Adipose tissue (tissue), 3 donors: ENCODE measurements around the gene B4GALT1. TPM values are rescaled to one million over a fixed set of nuclear protein-coding genes. Genes with fewer than 3 reads are reported as not detected.

ENCODE experiments used
- H3K27ac ChIP-seq: one replicate; pipeline ENCODE4 v1.5.1; 2013; ENCODE audit warnings: low read depth, low read length
- WGBS, 3 donors: extraction: QIAGEN DNeasy Blood & Tissue Kit; methylation state at CpG; one replicate each; pipeline ENCODE4 v1.1.7; 2013; 5-methylcytosine and 5-hydroxymethylcytosine counted together
- polyA plus RNA-seq, 3 donors: library from polyadenylated mRNA; stranded (reverse); fragments of 200-250 nt; gene quantifications; one replicate each; pipeline ENCODE4 v1.2.3, GENCODE V29; 2013
- donor health status: healthy with polysubstance abuse.
- donor health status: Bipolar disorder and iron deficiency.
- donor health status: healthy.

B4GALT1 gene
- polyA plus RNA-seq, 3 donors: 30.8 to 61.2 (median 40.8) TPM

GRCh38 chr9:33151007-33151557, 16.1 kb downstream of the B4GALT1 start:
- H3K27ac ChIP-seq: no peak overlapping the region
- WGBS, 3 donors: 9 to 18% (median 13%) methylated on average over 5 of the region's 5 CpGs

- no peak overlapping the region for H3K27ac ChIP-seq
- WGBS, 3 donors: 34 to 49% (median 44%) methylated on average over 4 of the region's 4 CpGs
Measured at GRCh38 chr9:33148367-33149014, 18.6 kb downstream of the B4GALT1 start.

- H3K27ac ChIP-seq: no peak overlapping the region
- WGBS, 3 donors: 82 to 89% (median 86%) methylated on average over 7 of the region's 7 CpGs
Measured at GRCh38 chr9:33147416-33148169, 19.5 kb downstream of the B4GALT1 start.

- H3K27ac ChIP-seq: no peak overlapping the region
- WGBS, 3 donors: 97 to 100% (median 98%) methylated on average over 2 of the region's 2 CpGs
Measured at GRCh38 chr9:33146298-33146697, 20.8 kb downstream of the B4GALT1 start.

GRCh38 chr9:33144551-33144950, 22.6 kb downstream of the B4GALT1 start:
- 55 to 73% (median 58%) methylated on average over 3 of the region's 3 CpGs for WGBS, 3 donors
- H3K27ac ChIP-seq: no peak overlapping the region

GRCh38 chr9:33143241-33143661, 23.9 kb downstream of the B4GALT1 start:
- WGBS, 3 donors: 71 to 85% (median 75%) methylated on average over 2 of the region's 2 CpGs
- H3K27ac ChIP-seq: no peak overlapping the region

GRCh38 chr9:33142535-33142934, 24.6 kb downstream of the B4GALT1 start:
- no peak overlapping the region for H3K27ac ChIP-seq

GRCh38 chr9:33140401-33141360, 26.5 kb downstream of the B4GALT1 start:
- WGBS, 3 donors: 57 to 81% (median 61%) methylated on average over 9 of the region's 9 CpGs
- no peak overlapping the region for H3K27ac ChIP-seq

More at GRCh38 chr9:33142535-33142934, 24.6 kb downstream of the B4GALT1 start:
- 65 to 75% (median 67%) methylated on average over 5 of the region's 5 CpGs for WGBS, 3 donors

- no peak overlapping the region for H3K27ac ChIP-seq
- 38 to 59% (median 39%) methylated on average over 18 of the region's 18 CpGs for WGBS, 3 donors
Measured at GRCh38 chr9:33139421-33140228, 27.5 kb downstream of the B4GALT1 start.

GRCh38 chr9:33138768-33139167, 28.4 kb downstream of the B4GALT1 start:
- H3K27ac ChIP-seq: no peak overlapping the region
- WGBS, 3 donors: 87 to 94% (median 93%) methylated on average over 7 of the region's 7 CpGs

- no peak overlapping the region for H3K27ac ChIP-seq
- WGBS, 3 donors: 84 to 87% (median 85%) methylated on average over 11 of the region's 11 CpGs
Measured at GRCh38 chr9:33137781-33138264, 29.3 kb downstream of the B4GALT1 start.

GRCh38 chr9:33136721-33137670, 30.1 kb downstream of the B4GALT1 start:
- WGBS, 3 donors: 78 to 80% (median 79%) methylated on average over 10 of the region's 10 CpGs
- H3K27ac ChIP-seq: no peak overlapping the region

- no peak overlapping the region for H3K27ac ChIP-seq
- WGBS, 3 donors: 23 to 75% (median 26%) methylated on average over 8 of the region's 8 CpGs
Measured at GRCh38 chr9:33135470-33135958, 31.6 kb downstream of the B4GALT1 start.

GRCh38 chr9:33135031-33135461, 32.1 kb downstream of the B4GALT1 start:
- 83 to 96% (median 90%) methylated on average over 8 of the region's 8 CpGs for WGBS, 3 donors
- H3K27ac ChIP-seq: no peak overlapping the region

- no peak overlapping the region for H3K27ac ChIP-seq
- 89 to 92% (median 92%) methylated on average over 7 of the region's 7 CpGs for WGBS, 3 donors
Measured at GRCh38 chr9:33133186-33133585, 34.0 kb downstream of the B4GALT1 start.
